Measurements from ENCODE around the gene FSTL5.

GRCh38 chr4:161856711-161857326 is 307.0 kb downstream of the FSTL5 start:
- no peak for TF ChIP-seq ZFP3 (CRISPR knock-in tag; IDR thresholded peaks at IDR 0.05)
- TF ChIP-seq ARNTL (CRISPR knock-in tag; IDR thresholded peaks at IDR 0.05; ENCODE audit: borderline replicate concordance, low read depth): no peak
- TF ChIP-seq, protein P1, sequence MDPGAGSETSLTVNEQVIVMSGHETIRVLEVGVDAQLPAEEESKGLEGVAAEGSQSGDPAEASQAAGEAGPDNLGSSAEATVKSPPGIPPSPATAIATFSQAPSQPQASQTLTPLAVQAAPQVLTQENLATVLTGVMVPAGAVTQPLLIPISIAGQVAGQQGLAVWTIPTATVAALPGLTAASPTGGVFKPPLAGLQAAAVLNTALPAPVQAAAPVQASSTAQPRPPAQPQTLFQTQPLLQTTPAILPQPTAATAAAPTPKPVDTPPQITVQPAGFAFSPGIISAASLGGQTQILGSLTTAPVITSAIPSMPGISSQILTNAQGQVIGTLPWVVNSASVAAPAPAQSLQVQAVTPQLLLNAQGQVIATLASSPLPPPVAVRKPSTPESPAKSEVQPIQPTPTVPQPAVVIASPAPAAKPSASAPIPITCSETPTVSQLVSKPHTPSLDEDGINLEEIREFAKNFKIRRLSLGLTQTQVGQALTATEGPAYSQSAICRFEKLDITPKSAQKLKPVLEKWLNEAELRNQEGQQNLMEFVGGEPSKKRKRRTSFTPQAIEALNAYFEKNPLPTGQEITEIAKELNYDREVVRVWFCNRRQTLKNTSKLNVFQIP (CRISPR knock-in tag; IDR thresholded peaks at IDR 0.05; ENCODE audit: borderline replicate concordance, low read depth): no peak
- no peak for TF ChIP-seq TOX (CRISPR knock-in tag; IDR thresholded peaks at IDR 0.05; ENCODE audit: borderline replicate concordance)
- TF ChIP-seq OSR1 (CRISPR knock-in tag; IDR thresholded peaks at IDR 0.05): no peak
- no peak for TF ChIP-seq ZNF8 (CRISPR knock-in tag; IDR thresholded peaks at IDR 0.05)
- TF ChIP-seq PATZ1 (CRISPR knock-in tag; IDR thresholded peaks at IDR 0.05; ENCODE audit: borderline replicate concordance): no peak
- TF ChIP-seq ZFP30 (CRISPR knock-in tag; IDR thresholded peaks at IDR 0.05): no peak
- TF ChIP-seq CSDC2 (CRISPR knock-in tag; IDR thresholded peaks at IDR 0.05): no peak
- TF ChIP-seq TSHZ2 (CRISPR knock-in tag; IDR thresholded peaks at IDR 0.05): no peak
- TF ChIP-seq, protein P2, sequence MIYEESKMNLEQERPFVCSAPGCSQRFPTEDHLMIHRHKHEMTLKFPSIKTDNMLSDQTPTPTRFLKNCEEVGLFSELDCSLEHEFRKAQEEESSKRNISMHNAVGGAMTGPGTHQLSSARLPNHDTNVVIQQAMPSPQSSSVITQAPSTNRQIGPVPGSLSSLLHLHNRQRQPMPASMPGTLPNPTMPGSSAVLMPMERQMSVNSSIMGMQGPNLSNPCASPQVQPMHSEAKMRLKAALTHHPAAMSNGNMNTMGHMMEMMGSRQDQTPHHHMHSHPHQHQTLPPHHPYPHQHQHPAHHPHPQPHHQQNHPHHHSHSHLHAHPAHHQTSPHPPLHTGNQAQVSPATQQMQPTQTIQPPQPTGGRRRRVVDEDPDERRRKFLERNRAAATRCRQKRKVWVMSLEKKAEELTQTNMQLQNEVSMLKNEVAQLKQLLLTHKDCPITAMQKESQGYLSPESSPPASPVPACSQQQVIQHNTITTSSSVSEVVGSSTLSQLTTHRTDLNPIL (CRISPR knock-in tag; IDR thresholded peaks at IDR 0.05; ENCODE audit: low read depth): no peak
- TF ChIP-seq, protein P3, sequence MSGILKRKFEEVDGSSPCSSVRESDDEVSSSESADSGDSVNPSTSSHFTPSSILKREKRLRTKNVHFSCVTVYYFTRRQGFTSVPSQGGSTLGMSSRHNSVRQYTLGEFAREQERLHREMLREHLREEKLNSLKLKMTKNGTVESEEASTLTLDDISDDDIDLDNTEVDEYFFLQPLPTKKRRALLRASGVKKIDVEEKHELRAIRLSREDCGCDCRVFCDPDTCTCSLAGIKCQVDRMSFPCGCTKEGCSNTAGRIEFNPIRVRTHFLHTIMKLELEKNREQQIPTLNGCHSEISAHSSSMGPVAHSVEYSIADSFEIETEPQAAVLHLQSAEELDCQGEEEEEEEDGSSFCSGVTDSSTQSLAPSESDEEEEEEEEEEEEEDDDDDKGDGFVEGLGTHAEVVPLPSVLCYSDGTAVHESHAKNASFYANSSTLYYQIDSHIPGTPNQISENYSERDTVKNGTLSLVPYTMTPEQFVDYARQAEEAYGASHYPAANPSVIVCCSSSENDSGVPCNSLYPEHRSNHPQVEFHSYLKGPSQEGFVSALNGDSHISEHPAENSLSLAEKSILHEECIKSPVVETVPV (CRISPR knock-in tag; IDR thresholded peaks at IDR 0.05): no peak

Measured in SK-N-SH treated with all-trans-retinoic acid at 6 μM for 48 hours (cell line).